Limb (tissue), 2 donors: ENCODE data around the gene TFB2M.
"Not testable (repeated sequence)": the region's sequence is repeated elsewhere in the genome, so short reads cannot be mapped to it uniquely, and the experiment has no call there.

Experiments used
- DNase-seq, 2 donors: peaks; one replicate each; pipeline ENCODE4 v3.0.0-alpha.2; 2016; ENCODE audit errors: extremely low spot score in 2 of 2

Gene TFB2M

GRCh38 chr1:246566128-246566812 is at the start of gene TFB2M, which contains the start of gene CNST:
TSS of gene TFB2M (minus strand) at chr1:246566261. CDS start at chr1:246566138, 123 bp downstream.
TSS of gene CNST (plus strand) at chr1:246566456. CDS start at chr1:246591563, 25,107 bp downstream.
- peak; percentile 97 to 99 for DNase-seq

- DNase-seq: no peak
Measured at GRCh38 chr1:246613096-246613758, 47.2 kb upstream of the TFB2M start.

GRCh38 chr1:246609632-246610031 is 43.6 kb upstream of the TFB2M start:
- no peak for DNase-seq

- no peak for DNase-seq
Measured at GRCh38 chr1:246608616-246609376, 42.7 kb upstream of the TFB2M start.

- DNase-seq: no peak
Measured at GRCh38 chr1:246607462-246607861, 41.4 kb upstream of the TFB2M start.

- DNase-seq: not testable (repeated sequence)
Measured at GRCh38 chr1:246605231-246605630, 39.2 kb upstream of the TFB2M start.

GRCh38 chr1:246602194-246602593 is 36.1 kb upstream of the TFB2M start:
- no peak for DNase-seq

- DNase-seq: no peak
Measured at GRCh38 chr1:246600579-246600978, 34.5 kb upstream of the TFB2M start.

- no peak for DNase-seq
Measured at GRCh38 chr1:246599315-246599714, 33.3 kb upstream of the TFB2M start.

GRCh38 chr1:246597971-246598370 is 31.9 kb upstream of the TFB2M start:
- no peak for DNase-seq

- DNase-seq: no peak
Measured at GRCh38 chr1:246597340-246597739, 31.3 kb upstream of the TFB2M start.

GRCh38 chr1:246595146-246595545 is 29.1 kb upstream of the TFB2M start:
- DNase-seq: no peak

- peak in 1 of 2 donors; percentile 68 for DNase-seq
Measured at GRCh38 chr1:246592695-246593094, 26.6 kb upstream of the TFB2M start.

GRCh38 chr1:246591958-246592357 is 25.9 kb upstream of the TFB2M start:
- no peak for DNase-seq

- DNase-seq: no peak
Measured at GRCh38 chr1:246591504-246591903, 25.4 kb upstream of the TFB2M start.

GRCh38 chr1:246591047-246591446 is 25.0 kb upstream of the TFB2M start:
- DNase-seq: no peak

- DNase-seq: not testable (repeated sequence)
Measured at GRCh38 chr1:246589919-246590318, 23.9 kb upstream of the TFB2M start.

- DNase-seq: no peak
Measured at GRCh38 chr1:246588159-246588721, 22.2 kb upstream of the TFB2M start.

- no peak for DNase-seq
Measured at GRCh38 chr1:246587606-246588005, 21.5 kb upstream of the TFB2M start.

GRCh38 chr1:246587032-246587431 is 21.0 kb upstream of the TFB2M start:
- DNase-seq: no peak

- no peak for DNase-seq
Measured at GRCh38 chr1:246583448-246584185, 17.6 kb upstream of the TFB2M start.
